ENCODE data around the gene PEAK3. TPM values are rescaled to one million over a fixed set of nuclear protein-coding genes. Genes with fewer than 3 reads are reported as not detected.

Gene PEAK3
- total and polyA plus RNA-seq, 9 donors: 0.10 to 0.62 (median 0.26) TPM; not detected in 3

DNA sequence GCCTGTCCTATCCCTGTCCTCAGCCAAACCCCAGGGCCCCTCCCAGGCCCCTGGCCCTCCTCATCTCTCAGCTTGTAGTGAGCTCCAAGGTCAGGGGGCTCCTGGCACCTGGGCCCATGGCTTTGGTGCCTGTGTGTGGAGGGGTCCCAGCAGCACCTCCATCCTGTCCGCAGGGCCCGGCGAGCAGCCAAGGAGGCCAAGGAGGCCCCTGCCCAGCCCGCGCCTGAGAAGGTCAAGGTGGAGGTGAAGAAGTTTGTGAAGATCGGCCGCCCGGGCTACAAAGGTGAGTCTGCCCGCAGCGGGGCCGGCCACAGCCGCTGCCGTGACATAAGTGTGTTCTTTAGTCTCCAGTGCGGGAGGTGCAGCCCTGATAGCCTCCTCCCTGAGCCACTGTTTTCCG lies 36.7 kb downstream of the PEAK3 start:
- intact Hi-C loops (cut with DNase I): loop anchor here in 1 of 4 donors (10.0 kb wide), 1 partner anchor 370 kb away; no protein-coding TSS in a partner anchor
- TF ChIP-seq, protein P1, sequence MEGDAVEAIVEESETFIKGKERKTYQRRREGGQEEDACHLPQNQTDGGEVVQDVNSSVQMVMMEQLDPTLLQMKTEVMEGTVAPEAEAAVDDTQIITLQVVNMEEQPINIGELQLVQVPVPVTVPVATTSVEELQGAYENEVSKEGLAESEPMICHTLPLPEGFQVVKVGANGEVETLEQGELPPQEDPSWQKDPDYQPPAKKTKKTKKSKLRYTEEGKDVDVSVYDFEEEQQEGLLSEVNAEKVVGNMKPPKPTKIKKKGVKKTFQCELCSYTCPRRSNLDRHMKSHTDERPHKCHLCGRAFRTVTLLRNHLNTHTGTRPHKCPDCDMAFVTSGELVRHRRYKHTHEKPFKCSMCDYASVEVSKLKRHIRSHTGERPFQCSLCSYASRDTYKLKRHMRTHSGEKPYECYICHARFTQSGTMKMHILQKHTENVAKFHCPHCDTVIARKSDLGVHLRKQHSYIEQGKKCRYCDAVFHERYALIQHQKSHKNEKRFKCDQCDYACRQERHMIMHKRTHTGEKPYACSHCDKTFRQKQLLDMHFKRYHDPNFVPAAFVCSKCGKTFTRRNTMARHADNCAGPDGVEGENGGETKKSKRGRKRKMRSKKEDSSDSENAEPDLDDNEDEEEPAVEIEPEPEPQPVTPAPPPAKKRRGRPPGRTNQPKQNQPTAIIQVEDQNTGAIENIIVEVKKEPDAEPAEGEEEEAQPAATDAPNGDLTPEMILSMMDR (IDR thresholded peaks at IDR 0.05): no peak
- TF ChIP-seq POLR2A (IDR thresholded peaks at IDR 0.05) (no peak), EP300 (IDR thresholded peaks at IDR 0.05) (no peak)
- no peak for DNase-seq
- no peak overlapping the region for H3K4me3 ChIP-seq
- peaks cover 13% of the 10 kb centered on the region for H3K4me1 ChIP-seq (ENCODE audit: insufficient read depth)
- WGBS, 3 donors: 92 to 95% (median 92%) methylated on average over 15 of the region's 15 CpGs
- no peaks in the 10 kb centered on the region for H3K36me3 ChIP-seq
- H3K27me3 ChIP-seq: no peaks in the 10 kb centered on the region
- H3K27ac ChIP-seq: no peak overlapping the region
- no peaks in the 10 kb centered on the region for H3K9me3 ChIP-seq

DNA sequence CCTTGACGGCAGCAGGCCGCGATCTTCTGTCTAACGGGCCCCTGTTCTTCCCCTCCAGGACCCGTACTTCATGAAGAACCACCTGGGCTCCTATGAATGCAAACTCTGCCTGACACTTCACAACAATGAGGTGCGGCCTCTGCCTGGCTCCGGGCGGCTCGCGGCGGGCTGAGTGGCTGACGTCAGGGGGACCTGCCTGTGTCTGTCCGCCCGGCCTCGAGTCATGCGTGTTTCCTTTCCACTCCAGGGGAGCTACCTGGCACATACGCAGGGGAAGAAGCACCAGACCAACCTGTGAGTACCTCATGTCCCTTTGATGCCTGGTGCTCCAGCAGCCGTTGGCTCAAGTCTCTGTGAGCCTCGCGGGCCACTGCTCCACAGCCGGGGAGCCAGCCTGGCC lies 37.5 kb downstream of the PEAK3 start:
- intact Hi-C loops (cut with DNase I): loop anchor here in 1 of 4 donors (10.0 kb wide), 1 partner anchor 370 kb away; no protein-coding TSS in a partner anchor
- Histone ChIP-seq H3K27me3 (no peaks in the 10 kb centered on the region), H3K27ac (no peak overlapping the region), H3K4me3 (no peak overlapping the region), H3K4me1 (ENCODE audit: insufficient read depth) (peaks cover 14% of the 10 kb centered on the region), H3K9me3 (no peaks in the 10 kb centered on the region), H3K36me3 (no peaks in the 10 kb centered on the region)
- no peak for DNase-seq
- WGBS, 3 donors: 90 to 91% (median 90%) methylated on average over 21 of the region's 21 CpGs
- no peak for TF ChIP-seq POLR2A (IDR thresholded peaks at IDR 0.05)
- TF ChIP-seq, protein P1 (IDR thresholded peaks at IDR 0.05): no peak
- no peak for TF ChIP-seq EP300 (IDR thresholded peaks at IDR 0.05)

DNA sequence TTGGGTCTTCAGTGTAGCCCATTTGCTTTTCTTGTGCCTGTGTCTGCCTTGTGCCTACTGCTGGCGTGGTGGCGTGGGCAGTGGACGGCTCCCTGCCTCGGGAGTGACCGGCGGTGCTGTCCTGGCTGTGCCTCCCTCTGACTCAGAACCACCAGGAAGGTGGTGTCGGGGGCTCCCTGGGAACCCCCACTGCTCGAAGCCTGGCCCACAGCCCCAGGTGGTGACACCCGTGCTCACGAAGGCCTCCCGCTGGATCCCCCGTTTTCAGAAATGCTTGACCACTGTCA lies 37.9 kb downstream of the PEAK3 start:
- no peak for DNase-seq
- WGBS, 3 donors: 86 to 90% (median 89%) methylated on average over 12 of the region's 12 CpGs
- H3K4me1 ChIP-seq (ENCODE audit: insufficient read depth): peaks cover 14% of the 10 kb centered on the region
- no peak overlapping the region for H3K27ac ChIP-seq
- H3K27me3 ChIP-seq: no peaks in the 10 kb centered on the region
- no peaks in the 10 kb centered on the region for H3K36me3 ChIP-seq
- H3K4me3 ChIP-seq: no peak overlapping the region
- intact Hi-C loops (cut with DNase I): loop anchor here in 1 of 4 donors (10.0 kb wide), 1 partner anchor 371 kb away; no protein-coding TSS in a partner anchor
- no peak for TF ChIP-seq EP300 (IDR thresholded peaks at IDR 0.05)
- no peak for TF ChIP-seq POLR2A (IDR thresholded peaks at IDR 0.05)
- TF ChIP-seq, protein P1 (IDR thresholded peaks at IDR 0.05): no peak
- H3K9me3 ChIP-seq: no peaks in the 10 kb centered on the region

DNA sequence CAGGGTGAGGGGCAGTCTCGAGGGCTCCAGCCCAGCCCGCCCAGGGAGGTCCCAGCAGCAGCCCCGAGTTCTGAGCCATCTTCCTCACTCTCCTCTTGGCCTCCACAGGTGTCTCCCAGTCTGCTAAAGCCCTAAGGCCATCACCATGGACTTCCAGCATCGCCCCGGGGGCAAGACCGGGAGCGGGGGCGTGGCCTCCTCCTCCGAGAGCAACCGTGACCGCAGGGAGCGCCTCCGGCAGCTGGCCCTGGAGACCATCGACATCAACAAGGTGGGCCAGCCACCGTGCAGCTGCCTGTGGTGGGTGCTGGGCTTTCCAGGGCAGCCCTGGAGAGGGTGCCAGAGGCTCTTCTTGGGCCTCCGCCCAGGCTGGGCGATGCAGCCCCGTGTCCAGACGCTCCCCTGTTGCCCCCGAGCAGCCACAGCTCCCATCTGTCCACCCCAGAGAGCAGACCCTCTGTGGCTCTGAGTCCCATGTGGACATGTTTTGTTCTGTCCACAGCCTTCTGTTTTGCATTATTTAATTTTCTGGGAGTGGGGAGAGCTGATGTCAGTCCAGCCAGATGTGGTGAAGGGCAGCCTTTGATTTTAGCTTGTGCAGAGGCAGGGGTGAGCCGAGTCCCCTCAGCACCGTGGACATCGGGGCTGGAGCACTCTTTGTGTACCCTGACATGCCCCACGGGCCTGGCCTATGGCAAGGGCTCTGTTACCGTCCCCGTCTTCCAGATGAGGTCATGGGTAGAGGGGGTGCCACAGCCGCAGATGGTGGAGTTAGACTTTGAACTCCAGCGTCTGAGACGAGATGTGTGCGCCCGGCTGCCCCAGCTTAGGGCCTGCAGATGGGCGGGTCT lies 38.5 kb downstream of the PEAK3 start:
- no peaks in the 10 kb centered on the region for H3K9me3 ChIP-seq
- no peak overlapping the region for H3K27ac ChIP-seq
- H3K4me1 ChIP-seq (ENCODE audit: insufficient read depth): peaks cover 14% of the 10 kb centered on the region
- no peaks in the 10 kb centered on the region for H3K27me3 ChIP-seq
- H3K4me3 ChIP-seq: no peak overlapping the region
- no peak for DNase-seq
- TF ChIP-seq EP300 (IDR thresholded peaks at IDR 0.05): no peak
- TF ChIP-seq, protein P1 (IDR thresholded peaks at IDR 0.05): no peak
- no peak for TF ChIP-seq POLR2A (IDR thresholded peaks at IDR 0.05)
- intact Hi-C loops (cut with DNase I): loop anchor here in 1 of 4 donors (10.0 kb wide), 1 partner anchor 371 kb away; no protein-coding TSS in a partner anchor
- no peaks in the 10 kb centered on the region for H3K36me3 ChIP-seq
- 74 to 81% (median 80%) methylated on average over 20 to 32 of the region's 32 CpGs for WGBS, 3 donors
